ENCODE data around the gene PDP2. TPM values are rescaled to one million over a fixed set of nuclear protein-coding genes. Genes with fewer than 3 reads are reported as not detected.

PDP2 gene
- total RNA-seq, 1 experiment from 2014 or later: 42.0 TPM

- no TSS peak for BruUV-seq (replicated peaks)
- Histone ChIP-seq H3K27me3 (replicated peaks; ENCODE audit: insufficient read depth, low read depth, low read length, poor library complexity) (peaks cover 19% of the 10 kb centered on the region), H3K9me3 (ENCODE audit: low read depth, low read length, poor library complexity, severe bottlenecking) (no peaks in the 10 kb centered on the region), H3K4me1 (ENCODE audit: insufficient read depth, low read length, poor library complexity, severe bottlenecking) (peaks cover 19% of the 10 kb centered on the region), H3K27ac (ENCODE audit: low read depth, low read length, poor library complexity, severe bottlenecking) (no peak within 1 kb of the TSS), H3K4me3 (ENCODE audit: low read depth, low read length, poor library complexity, severe bottlenecking) (peak within 1 kb of the TSS; percentile 53), H3K36me3 (ENCODE audit: insufficient read depth, low read length, poor library complexity, severe bottlenecking) (no peaks in the 10 kb centered on the region)
- ChIA-PET POLR2A (ENCODE audit: low non-redundant PET) (no interaction called here), CTCF (no interaction called here)
- intact Hi-C loops (cut with micrococcal nuclease; ENCODE audit: unreplicated experiment): no loop called here
- DNase-seq (ENCODE audit: low spot score): no peak
- TF ChIP-seq EZH2 (IDR thresholded peaks at IDR 0.05; ENCODE audit: borderline replicate concordance, low read depth, low read length, poor library complexity, severe bottlenecking): peak; percentile 35
- TF ChIP-seq CTCF (conservative IDR thresholded peaks at IDR 0.05; ENCODE audit: low read depth, low read length): no peak
These were observed 35.8 kb upstream of the PDP2 start, which contains the start of gene CA7 for GRCh38 chr16:66844342-66845079. Gene CA7 (plus strand): TSS chr16:66844414. CDS start chr16:66844488, 74 bp downstream.

- TF ChIP-seq EZH2 (IDR thresholded peaks at IDR 0.05; ENCODE audit: borderline replicate concordance, low read depth, low read length, poor library complexity, severe bottlenecking) (no peak), CTCF (conservative IDR thresholded peaks at IDR 0.05; ENCODE audit: low read depth, low read length) (no peak)
- POLR2A ChIA-PET (ENCODE audit: low non-redundant PET): no interaction called here
- intact Hi-C loops (cut with micrococcal nuclease; ENCODE audit: unreplicated experiment): no loop called here
- peaks cover 19% of the 10 kb centered on the region for H3K27me3 ChIP-seq (replicated peaks; ENCODE audit: insufficient read depth, low read depth, low read length, poor library complexity)
- H3K4me3 ChIP-seq (ENCODE audit: low read depth, low read length, poor library complexity, severe bottlenecking): peak overlapping the region; percentile 53
- no peak overlapping the region for H3K27ac ChIP-seq (ENCODE audit: low read depth, low read length, poor library complexity, severe bottlenecking)
- H3K9me3 ChIP-seq (ENCODE audit: low read depth, low read length, poor library complexity, severe bottlenecking): no peaks in the 10 kb centered on the region
- H3K36me3 ChIP-seq (ENCODE audit: insufficient read depth, low read length, poor library complexity, severe bottlenecking): no peaks in the 10 kb centered on the region
- H3K4me1 ChIP-seq (ENCODE audit: insufficient read depth, low read length, poor library complexity, severe bottlenecking): peaks cover 19% of the 10 kb centered on the region
- DNase-seq (ENCODE audit: low spot score): no peak
- BruUV-seq (replicated peaks): no TSS peak
- CTCF ChIA-PET: no interaction called here
These were observed 35.3 kb upstream of the PDP2 start for GRCh38 chr16:66845080-66845410.

GRCh38 chr16:66845791-66846221, 34.5 kb upstream of the PDP2 start:
- no peak for TF ChIP-seq CTCF (conservative IDR thresholded peaks at IDR 0.05; ENCODE audit: low read depth, low read length)
- no peak for TF ChIP-seq EZH2 (IDR thresholded peaks at IDR 0.05; ENCODE audit: borderline replicate concordance, low read depth, low read length, poor library complexity, severe bottlenecking)
- BruUV-seq (replicated peaks): no TSS peak
- POLR2A ChIA-PET (ENCODE audit: low non-redundant PET): interaction anchor here (0.7 kb wide), 1 partner anchor 17 kb away, joined by 5 read pairs; no protein-coding TSS in a partner anchor
- intact Hi-C loops (cut with micrococcal nuclease; ENCODE audit: unreplicated experiment): no loop called here
- Histone ChIP-seq H3K9me3 (ENCODE audit: low read depth, low read length, poor library complexity, severe bottlenecking) (no peaks in the 10 kb centered on the region), H3K4me3 (ENCODE audit: low read depth, low read length, poor library complexity, severe bottlenecking) (no peak overlapping the region), H3K36me3 (ENCODE audit: insufficient read depth, low read length, poor library complexity, severe bottlenecking) (no peaks in the 10 kb centered on the region), H3K4me1 (ENCODE audit: insufficient read depth, low read length, poor library complexity, severe bottlenecking) (peaks cover 19% of the 10 kb centered on the region), H3K27ac (ENCODE audit: low read depth, low read length, poor library complexity, severe bottlenecking) (no peak overlapping the region), H3K27me3 (replicated peaks; ENCODE audit: insufficient read depth, low read depth, low read length, poor library complexity) (peaks cover 19% of the 10 kb centered on the region)
- CTCF ChIA-PET: interaction anchor here (0.9 to 1.2 kb wide), 2 partner anchors 22 to 439 kb away, joined by 3 to 5 read pairs; no protein-coding TSS in a partner anchor
- peak; percentile 25 for DNase-seq (ENCODE audit: low spot score)
